Stomach (tissue), 9 donors: ENCODE measurements around the gene EMX1. TPM values are rescaled to one million over a fixed set of nuclear protein-coding genes. Genes with fewer than 3 reads are reported as not detected.
A peak's percentile ranks its signal among the peaks of the same experiment; 100 is the strongest.

Experiments
- DNase-seq, 2 donors: peaks; one replicate each; pipeline versions ENCODE4 v3.0.0 to v3.0.0-alpha.2; 2013 to 2019
- H3K27ac ChIP-seq, 5 donors: fragments of 200-600 bp in 4 of 5; sonication (generic) in 4 of 5; one replicate each; pipeline ENCODE4 v1.5.1; 2013 to 2019; ENCODE audit warnings: mild to moderate bottlenecking in 1 of 5, moderate library complexity in 1 of 5
- H3K27me3 ChIP-seq, 3 donors: fragments of 200-600 bp; sonication (generic); one replicate each; pipeline ENCODE4 v1.5.1; 2017 to 2019; ENCODE audit warnings: mixed run types in 1 of 3
- H3K36me3 ChIP-seq, 4 donors: fragments of 200-600 bp; sonication (generic); 1 replicate in 3 of 4; 2 replicates in 1 of 4; pipeline ENCODE4 v1.5.1; 2016 to 2019
- H3K4me1 ChIP-seq, 4 donors: fragments of 200-600 bp; sonication (generic); one replicate each; pipeline ENCODE4 v1.5.1; 2016 to 2019
- H3K4me3 ChIP-seq, 4 donors: fragments of 200-600 bp; sonication (generic) in 3 of 4; one replicate each; pipeline ENCODE4 v1.5.1; 2016 to 2019; ENCODE audit warnings: mild to moderate bottlenecking in 1 of 4
- H3K9me3 ChIP-seq, 4 donors: fragments of 200-600 bp; sonication (generic); one replicate each; pipeline ENCODE4 v1.5.1; 2016 to 2019
- CTCF ChIP-seq, 7 experiments: fragments of 450-650 bp in 4 of 7; fragments of 200-600 bp in 3 of 7; sonication (generic) in 3 of 7; IDR thresholded peaks; one replicate each; pipeline ENCODE4 v1.5.1; 2016 to 2019; ENCODE audit warnings: antibody characterized with exemption in 7 of 7, control low read depth in 2 of 7, mild to moderate bottlenecking in 1 of 7
- EP300 ChIP-seq: sonication (generic); formaldehyde crosslinking; IDR thresholded peaks from one replicate; pipeline ENCODE4 v1.6.1; 2017; ENCODE audit warnings: antibody characterized with exemption
- POLR2A ChIP-seq, 4 donors: fragments of 450-650 bp; IDR thresholded peaks; one replicate each; pipeline ENCODE4 v1.6.1; 2016; ENCODE audit warnings: antibody characterized with exemption in 4 of 4, control low read depth in 2 of 4, mild to moderate bottlenecking in 1 of 4, moderate library complexity in 1 of 4
- POLR2AphosphoS5 ChIP-seq, 3 donors: sonication (generic); formaldehyde crosslinking; IDR thresholded peaks; one replicate each; pipeline ENCODE4 v1.6.1; 2016; ENCODE audit warnings: antibody characterized with exemption in 3 of 3
- WGBS, 5 donors: extraction: QIAGEN DNeasy Blood & Tissue Kit in 3 of 5; methylation state at CpG; one replicate each; pipeline versions ENCODE4 v1.1.5 to v1.1.7; 2013 to 2018; 5-methylcytosine and 5-hydroxymethylcytosine counted together
- intact Hi-C: fragments of 100-400 bp; cut with DNase I; formaldehyde crosslinking; loops from one replicate; pipeline ENCODE4 v1.15.1; 2023; ENCODE audit warnings: low total_unique reads
- polyA plus RNA-seq, 3 donors: library from polyadenylated mRNA; stranded (reverse); fragments of 200-250 nt; gene quantifications; one replicate each; pipeline ENCODE4 v1.2.3, GENCODE V29; 2013
- total RNA-seq, 5 donors: library from RNA; depleted of rRNA; stranded (reverse); fragments of >200 nt; gene quantifications; one replicate each; pipeline versions ENCODE4 v1.1.0 to v1.2.3, GENCODE V29; 2014 to 2016
- donor health status: healthy with polysubstance abuse.
- donor health status: Bipolar disorder and iron deficiency.
- donor health status: healthy.

EMX1 gene
- total and polyA plus RNA-seq, 8 donors: 0.18 to 32.1 (median 0.62) TPM; not detected in 5

- Histone ChIP-seq H3K27me3 (no peaks in the 10 kb centered on the region), H3K4me1 (no peaks in the 10 kb centered on the region), H3K36me3 (peaks cover 0 to 26% (median 15%) of the 10 kb centered on the region in 4 donors), H3K27ac (no peak overlapping the region), H3K9me3 (no peaks in the 10 kb centered on the region), H3K4me3 (no peak overlapping the region)
- TF ChIP-seq POLR2A (IDR thresholded peaks at IDR 0.05) (no peak), EP300 (no peak), POLR2AphosphoS5 (IDR thresholded peaks at IDR 0.05) (no peak), CTCF (IDR thresholded peaks at IDR 0.05) (no peak)
- intact Hi-C loops: no loop called here
- 83 to 88% (median 88%) methylated on average over 10 of the region's 10 CpGs for WGBS, 5 donors
- peak in 1 of 2 donors; percentile 38 for DNase-seq
Measured at GRCh38 chr2:72963423-72964145, 46.3 kb downstream of the EMX1 start.

- WGBS, 5 donors: 90 to 94% (median 92%) methylated on average over 6 of the region's 6 CpGs
- H3K9me3 ChIP-seq: no peaks in the 10 kb centered on the region
- no peak for DNase-seq
- H3K4me1 ChIP-seq: no peaks in the 10 kb centered on the region
- peaks cover 0 to 25% (median 15%) of the 10 kb centered on the region in 4 donors for H3K36me3 ChIP-seq
- H3K27me3 ChIP-seq: no peaks in the 10 kb centered on the region
- no peak overlapping the region for H3K4me3 ChIP-seq
- intact Hi-C loops: no loop called here
- TF ChIP-seq CTCF (IDR thresholded peaks at IDR 0.05) (no peak), POLR2AphosphoS5 (IDR thresholded peaks at IDR 0.05) (no peak), EP300 (no peak), POLR2A (IDR thresholded peaks at IDR 0.05) (no peak)
- H3K27ac ChIP-seq: no peak overlapping the region
Measured at GRCh38 chr2:72964146-72964525, 46.8 kb downstream of the EMX1 start.

GRCh38 chr2:72965016-72965415, 47.7 kb downstream of the EMX1 start:
- Histone ChIP-seq H3K27ac (no peak overlapping the region), H3K4me3 (no peak overlapping the region), H3K9me3 (no peaks in the 10 kb centered on the region), H3K4me1 (no peaks in the 10 kb centered on the region), H3K27me3 (no peaks in the 10 kb centered on the region), H3K36me3 (peaks cover 0 to 29% (median 15%) of the 10 kb centered on the region in 4 donors)
- DNase-seq: no peak
- no peak for TF ChIP-seq POLR2AphosphoS5 (IDR thresholded peaks at IDR 0.05)
- WGBS, 5 donors: 87 to 90% (median 89%) methylated on average over 12 of the region's 12 CpGs
- intact Hi-C loops: no loop called here

- Histone ChIP-seq H3K27me3 (no peaks in the 10 kb centered on the region), H3K9me3 (no peaks in the 10 kb centered on the region), H3K36me3 (peaks cover 0 to 33% (median 14%) of the 10 kb centered on the region in 4 donors), H3K4me3 (no peak overlapping the region), H3K27ac (no peak overlapping the region), H3K4me1 (no peaks in the 10 kb centered on the region)
- 94 to 95% (median 94%) methylated on average over 11 to 14 of the region's 14 CpGs for WGBS, 5 donors
- intact Hi-C loops: no loop called here
- TF ChIP-seq CTCF (IDR thresholded peaks at IDR 0.05) (no peak), POLR2A (IDR thresholded peaks at IDR 0.05) (no peak), EP300 (no peak), POLR2AphosphoS5 (IDR thresholded peaks at IDR 0.05) (no peak)
- DNase-seq: no peak
Measured at GRCh38 chr2:72965770-72966450, 48.6 kb downstream of the EMX1 start.

GRCh38 chr2:72968286-72968685, 51.0 kb downstream of the EMX1 start:
- 91 to 95% (median 94%) methylated on average over 6 to 8 of the region's 8 CpGs for WGBS, 5 donors
- TF ChIP-seq CTCF (IDR thresholded peaks at IDR 0.05) (no peak), POLR2A (IDR thresholded peaks at IDR 0.05) (no peak), POLR2AphosphoS5 (IDR thresholded peaks at IDR 0.05) (no peak), EP300 (no peak)
- DNase-seq: no peak

More at GRCh38 chr2:72968286-72968685, 51.0 kb downstream of the EMX1 start:
- intact Hi-C loops: no loop called here
- Histone ChIP-seq H3K36me3 (peaks cover 0 to 42% (median 13%) of the 10 kb centered on the region in 4 donors), H3K4me3 (no peak overlapping the region), H3K9me3 (no peaks in the 10 kb centered on the region), H3K4me1 (no peaks in the 10 kb centered on the region), H3K27ac (no peak overlapping the region), H3K27me3 (no peaks in the 10 kb centered on the region)
